GM18499 (cell line): ENCODE results near the gene TTLL4.

ENCODE experiments used
- ATAC-seq: cut with Tn5 transposase; IDR thresholded peaks from one replicate; pipeline ENCODE4 v1.9.1; 2021; ENCODE audit warnings: moderate number of reproducible peaks; ENCODE audit not compliant: insufficient read depth, unreplicated experiment

TTLL4 gene

GRCh38 chr2:218710334-218710686, 325 bp upstream of the TTLL4 start:
- ATAC-seq = no peak

- ATAC-seq = no peak
These were observed 905 bp downstream of the TTLL4 start for GRCh38 chr2:218711550-218711929.

- no peak for ATAC-seq
These were observed 3.3 kb downstream of the TTLL4 start for GRCh38 chr2:218713922-218714321.

- no peak for ATAC-seq
These were observed 5.4 kb downstream of the TTLL4 start for GRCh38 chr2:218716070-218716469.

- no peak for ATAC-seq
These were observed 6.6 kb downstream of the TTLL4 start for GRCh38 chr2:218717262-218717661.

- ATAC-seq = no peak
These were observed 7.4 kb downstream of the TTLL4 start for GRCh38 chr2:218718058-218718457.

GRCh38 chr2:218719457-218719856, 8.8 kb downstream of the TTLL4 start:
- ATAC-seq = no peak

GRCh38 chr2:218720048-218721041, 9.7 kb downstream of the TTLL4 start:
- ATAC-seq = no peak

GRCh38 chr2:218721488-218721887, 10.9 kb downstream of the TTLL4 start:
- no peak for ATAC-seq

GRCh38 chr2:218721934-218722333, 11.3 kb downstream of the TTLL4 start:
- ATAC-seq = no peak

GRCh38 chr2:218722419-218722818, 11.8 kb downstream of the TTLL4 start:
- no peak for ATAC-seq

GRCh38 chr2:218722876-218723785, 12.5 kb downstream of the TTLL4 start:
- ATAC-seq = no peak

- no peak for ATAC-seq
These were observed 15.5 kb downstream of the TTLL4 start for GRCh38 chr2:218726004-218726574.

GRCh38 chr2:218727502-218728165, 17.0 kb downstream of the TTLL4 start:
- ATAC-seq = no peak

- ATAC-seq = no peak
These were observed 19.0 kb downstream of the TTLL4 start for GRCh38 chr2:218729640-218730039.

GRCh38 chr2:218732052-218732760, 21.6 kb downstream of the TTLL4 start:
- ATAC-seq = no peak

GRCh38 chr2:218732761-218733158, 22.1 kb downstream of the TTLL4 start:
- ATAC-seq = no peak

- ATAC-seq = no peak
These were observed 22.8 kb downstream of the TTLL4 start for GRCh38 chr2:218733171-218734021.
